ENCODE measurements around the gene HK1. TPM values are rescaled to one million over a fixed set of nuclear protein-coding genes. Genes with fewer than 3 reads are reported as not detected.

The HK1 gene
- total RNA-seq, 4 donors from 2014 or later, result 130 to 189 (median 142) TPM

- Histone ChIP-seq H3K27me3 (no peaks in the 10 kb centered on the region), H3K27ac (peak overlapping the region in 3 of 4 donors; percentile 35 to 70 (median 66)), H3K9me3 (no peaks in the 10 kb centered on the region), H3K4me3 (no peak overlapping the region), H3K4me1 (peaks cover 0 to 34% (median 12%) of the 10 kb centered on the region in 3 donors), H3K36me3 (no peaks in the 10 kb centered on the region)
- WGBS, 2 donors, result 90% methylated on average over 4 of the region's 4 CpGs; no CpG with 5 or more reads in 1 of the 2 donors
- TF ChIP-seq POLR2A (IDR thresholded peaks at IDR 0.05), result no peak
- no peak for TF ChIP-seq CTCF (IDR thresholded peaks at IDR 0.05)
- no peak for DNase-seq
- intact Hi-C loops (cut with DNase I), result loop anchor here (5.0 kb wide), 1 partner anchor 81 kb away; no protein-coding TSS in a partner anchor
Measured at GRCh38 chr10:69426376-69426727, 148.1 kb downstream of the HK1 start.

- 60 to 75% methylated on average over 8 of the region's 8 CpGs for WGBS, 2 donors
- TF ChIP-seq CTCF (IDR thresholded peaks at IDR 0.05) (no peak), POLR2A (IDR thresholded peaks at IDR 0.05) (no peak)
- no peak overlapping the region for H3K27ac ChIP-seq
- no peak for DNase-seq
- H3K9me3 ChIP-seq, result no peaks in the 10 kb centered on the region
- H3K4me1 ChIP-seq, result peaks cover 0 to 22% (median 12%) of the 10 kb centered on the region in 3 donors
- H3K4me3 ChIP-seq, result no peak overlapping the region
- no peaks in the 10 kb centered on the region for H3K27me3 ChIP-seq
- no peaks in the 10 kb centered on the region for H3K36me3 ChIP-seq
- intact Hi-C loops (cut with DNase I), result loop anchor here (5.0 kb wide), 1 partner anchor 79 kb away; no protein-coding TSS in a partner anchor
Measured at GRCh38 chr10:69428165-69428564, 149.9 kb downstream of the HK1 start.

- H3K4me3 ChIP-seq, result no peak overlapping the region
- intact Hi-C loops (cut with DNase I), result no loop called here
- no peak overlapping the region for H3K27ac ChIP-seq
- no peaks in the 10 kb centered on the region for H3K36me3 ChIP-seq
- no peak for DNase-seq
- peaks cover 11 to 25% (median 17%) of the 10 kb centered on the region in 3 donors for H3K4me1 ChIP-seq
- no peaks in the 10 kb centered on the region for H3K9me3 ChIP-seq
- no peak for TF ChIP-seq POLR2A (IDR thresholded peaks at IDR 0.05)
- 75 to 89% methylated on average over 2 of the region's 2 CpGs for WGBS, 2 donors
- no peaks in the 10 kb centered on the region for H3K27me3 ChIP-seq
Measured at GRCh38 chr10:69434169-69434568, 155.9 kb downstream of the HK1 start.

GRCh38 chr10:69434926-69435325, 156.6 kb downstream of the HK1 start:
- peaks cover 19 to 33% (median 25%) of the 10 kb centered on the region in 3 donors for H3K4me1 ChIP-seq
- no peaks in the 10 kb centered on the region for H3K27me3 ChIP-seq
- no peak overlapping the region for H3K27ac ChIP-seq
- no peak overlapping the region for H3K4me3 ChIP-seq
- TF ChIP-seq POLR2A (IDR thresholded peaks at IDR 0.05), result no peak
- TF ChIP-seq CTCF (IDR thresholded peaks at IDR 0.05), result no peak
- no peaks in the 10 kb centered on the region for H3K9me3 ChIP-seq
- no peaks in the 10 kb centered on the region for H3K36me3 ChIP-seq
- no peak for DNase-seq
- 95 to 98% methylated on average over 4 to 5 of the region's 11 CpGs for WGBS, 2 donors
- intact Hi-C loops (cut with DNase I), result no loop called here

GRCh38 chr10:69435966-69436520, 157.7 kb downstream of the HK1 start:
- intact Hi-C loops (cut with DNase I), result no loop called here

More at GRCh38 chr10:69435966-69436520, 157.7 kb downstream of the HK1 start:
- no peaks in the 10 kb centered on the region for H3K36me3 ChIP-seq
- WGBS, 2 donors, result 100% methylated on average over 1 to 2 of the region's 14 CpGs
- no peak for DNase-seq
- H3K27ac ChIP-seq, result no peak overlapping the region
- no peak for TF ChIP-seq CTCF (IDR thresholded peaks at IDR 0.05)
- no peak for TF ChIP-seq POLR2A (IDR thresholded peaks at IDR 0.05)
- H3K9me3 ChIP-seq, result no peaks in the 10 kb centered on the region
- no peaks in the 10 kb centered on the region for H3K27me3 ChIP-seq
- peaks cover 26 to 44% (median 30%) of the 10 kb centered on the region in 3 donors for H3K4me1 ChIP-seq
- no peak overlapping the region for H3K4me3 ChIP-seq
